ENCODE measurements around the gene LRRC28.
A peak's percentile ranks its signal among the peaks of the same experiment; 100 is the strongest.

The LRRC28 gene

DNA sequence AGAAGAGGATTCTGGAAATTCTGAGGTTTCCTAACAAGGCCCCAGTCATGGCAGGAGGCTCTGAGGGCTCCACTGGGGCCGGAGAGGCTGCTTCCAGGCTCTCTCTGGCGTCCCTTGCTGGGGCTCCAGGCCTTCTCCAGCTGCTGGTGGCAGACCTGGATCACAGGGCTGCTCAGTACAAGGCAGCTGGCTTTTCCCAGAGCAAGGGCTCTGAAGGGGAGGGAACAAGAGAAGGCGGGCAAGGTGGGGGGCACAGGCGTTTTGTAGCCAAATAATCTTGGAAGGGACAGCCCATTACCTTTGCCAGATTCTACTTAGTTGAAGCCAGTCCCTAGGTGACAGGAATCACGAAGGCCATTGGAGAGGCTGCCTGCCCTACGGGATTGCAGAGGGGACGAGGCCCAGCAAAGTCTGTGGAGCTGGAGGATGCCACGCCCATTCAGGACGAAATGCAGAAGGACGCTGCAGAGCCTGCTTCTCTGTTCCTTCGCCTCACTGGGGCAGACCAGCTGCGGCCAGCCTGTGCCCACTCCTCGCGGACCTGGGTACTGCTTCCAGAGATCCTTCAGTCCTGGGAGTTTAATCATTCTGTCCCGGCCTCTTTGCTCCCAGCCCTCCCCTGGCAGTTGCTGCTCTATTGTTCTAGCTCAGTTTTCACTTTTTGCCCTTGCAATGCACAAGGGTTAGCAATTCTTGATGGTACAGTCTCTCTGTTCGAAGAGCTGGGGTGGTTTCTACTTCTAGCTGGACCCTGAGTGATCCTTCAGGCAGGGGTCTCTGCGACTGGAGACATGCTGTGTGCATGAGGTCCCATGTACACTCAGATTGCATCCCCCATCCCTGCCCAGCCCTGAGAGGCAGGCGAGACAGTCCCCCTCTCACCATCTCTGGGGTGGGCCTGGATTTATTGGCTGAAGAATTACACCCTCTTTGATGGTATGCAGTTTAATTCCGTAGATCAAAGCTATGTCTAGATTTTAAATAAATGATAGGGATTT, 165.2 kb downstream of the LRRC28 start:
- no peak for DNase-seq (ENCODE audit: low read depth)

GRCh38 chr15:99421172-99421656, 169.9 kb downstream of the LRRC28 start:
- no peak for DNase-seq (ENCODE audit: low read depth)

- no peak for DNase-seq (ENCODE audit: low read depth)
Observed at GRCh38 chr15:99421758-99422157, 170.5 kb downstream of the LRRC28 start.

GRCh38 chr15:99423186-99424130, 172.2 kb downstream of the LRRC28 start:
- DNase-seq (ENCODE audit: low read depth) = no peak

GRCh38 chr15:99424131-99424571, 172.9 kb downstream of the LRRC28 start:
- no peak for DNase-seq (ENCODE audit: low read depth)

DNA sequence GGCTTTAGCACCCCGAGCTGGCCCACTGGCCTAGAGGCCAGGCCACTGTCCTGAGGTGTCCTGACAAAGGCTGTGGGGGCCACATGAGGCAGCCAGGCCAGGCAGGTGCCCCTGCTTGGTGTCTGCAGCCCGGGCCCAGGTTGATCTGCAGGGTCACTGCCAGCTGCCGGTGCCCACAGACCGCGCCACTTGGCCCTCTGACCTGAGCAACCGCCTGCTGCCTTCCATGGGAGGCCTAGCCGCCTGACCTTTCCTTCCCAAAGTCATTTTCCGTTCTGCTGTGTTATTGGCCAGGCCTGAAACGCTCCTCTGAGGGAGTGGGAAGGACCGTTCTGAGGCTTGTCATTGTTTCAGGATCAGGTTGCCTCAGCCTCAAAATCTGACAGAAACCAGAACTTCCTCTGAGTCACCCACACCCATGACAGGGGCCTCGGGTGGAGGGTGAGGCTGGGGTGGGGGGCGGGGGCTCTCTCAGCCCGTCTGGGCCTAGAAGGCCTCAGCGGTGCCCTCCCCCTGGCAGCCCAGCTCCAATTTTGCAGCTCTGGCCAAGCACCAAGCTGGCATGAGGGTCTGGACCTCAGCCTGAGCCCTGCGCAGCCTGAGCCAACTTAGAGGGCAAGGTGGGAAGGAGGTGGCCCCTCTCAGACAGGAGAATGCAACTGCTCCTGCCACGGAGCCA, 173.8 kb downstream of the LRRC28 start:
- peak; percentile 75 for DNase-seq (ENCODE audit: low read depth)

DNA sequence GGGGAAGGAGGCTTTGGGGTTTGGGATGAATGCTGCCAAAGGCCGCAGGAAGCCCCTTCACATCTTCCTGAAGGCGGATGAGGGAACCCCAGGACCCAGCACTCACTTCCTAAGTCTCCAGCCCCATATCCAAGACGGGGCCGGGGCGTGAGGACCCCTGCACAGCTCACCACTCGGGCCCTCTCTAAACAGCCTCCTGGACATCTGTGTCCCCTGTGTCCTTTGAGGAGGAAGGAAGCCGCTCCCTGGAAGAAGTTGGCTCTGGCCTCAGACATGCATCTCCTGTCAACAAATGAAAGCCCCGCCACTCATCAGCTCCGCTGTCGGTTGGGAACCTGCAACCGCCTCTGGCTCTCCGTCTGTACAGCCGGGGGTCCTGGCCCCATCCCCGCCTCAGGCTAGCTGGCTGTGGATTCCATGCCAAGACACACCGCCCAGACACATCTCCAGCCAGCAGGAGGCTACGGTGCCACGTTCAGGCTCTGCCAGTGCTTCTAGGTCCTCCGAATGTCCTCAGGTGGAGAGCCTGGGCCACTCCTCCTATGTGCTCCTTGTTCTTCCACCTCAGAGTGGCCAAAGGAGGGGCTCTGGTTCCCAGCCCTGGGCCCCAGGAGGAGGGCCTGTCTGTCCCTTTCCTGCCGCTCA, 174.5 kb downstream of the LRRC28 start:
- DNase-seq (ENCODE audit: low read depth) = no peak

- DNase-seq (ENCODE audit: low read depth) = no peak
Observed at GRCh38 chr15:99426431-99427105, 175.3 kb downstream of the LRRC28 start.

DNA sequence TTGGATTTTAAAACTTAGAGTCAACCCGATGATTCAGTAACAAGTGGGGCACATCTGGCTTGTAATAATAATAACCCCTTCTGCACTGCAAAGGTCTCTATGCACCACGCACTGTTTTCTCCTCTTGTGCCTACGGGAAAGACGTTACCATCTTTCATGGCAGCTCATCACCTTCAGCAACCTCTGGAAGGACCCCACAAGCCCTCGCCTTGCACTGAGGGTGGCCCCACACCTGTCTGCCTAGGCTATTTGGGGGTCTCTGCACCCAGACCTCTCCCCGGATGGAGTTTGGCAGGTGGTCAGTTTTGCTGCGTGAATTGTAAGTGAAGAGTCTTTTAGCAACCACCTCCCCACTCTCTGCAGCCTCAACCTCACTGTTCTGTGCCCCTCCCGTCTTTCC, 175.9 kb downstream of the LRRC28 start:
- DNase-seq (ENCODE audit: low read depth) = no peak

DNA sequence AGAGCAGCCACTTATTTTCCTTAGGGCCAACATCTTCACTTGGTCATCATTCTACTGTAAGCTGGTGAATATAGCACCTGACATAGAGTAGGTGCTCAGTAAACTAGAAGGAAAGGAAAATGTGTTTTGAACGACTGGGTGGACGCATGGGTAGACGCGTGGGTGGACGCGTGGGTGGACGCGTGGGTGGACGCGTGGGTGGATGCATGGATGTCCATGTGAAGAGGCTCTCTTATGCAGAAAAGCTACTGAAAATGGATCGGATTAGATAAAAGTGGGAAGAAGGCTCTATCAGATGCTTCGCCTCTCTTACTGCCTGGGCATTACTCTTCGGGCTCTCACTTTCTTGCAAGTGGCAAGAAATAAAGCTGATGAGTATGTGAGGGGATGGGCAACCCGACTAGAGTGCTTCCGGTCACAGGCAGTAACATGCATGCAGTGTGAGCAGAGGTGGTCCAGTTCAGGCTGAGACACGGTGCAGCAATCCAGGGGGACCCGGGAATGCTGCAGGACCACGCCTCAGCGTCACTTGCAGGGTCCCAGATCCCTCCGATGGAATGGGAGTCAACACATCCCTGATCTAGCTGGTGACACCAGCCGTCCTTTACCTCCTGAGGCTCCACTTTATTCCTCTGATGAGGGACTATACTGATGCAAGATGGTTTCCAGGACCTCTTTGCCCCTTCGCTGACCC, 176.5 kb downstream of the LRRC28 start:
- DNase-seq (ENCODE audit: low read depth) = no peak

DNA sequence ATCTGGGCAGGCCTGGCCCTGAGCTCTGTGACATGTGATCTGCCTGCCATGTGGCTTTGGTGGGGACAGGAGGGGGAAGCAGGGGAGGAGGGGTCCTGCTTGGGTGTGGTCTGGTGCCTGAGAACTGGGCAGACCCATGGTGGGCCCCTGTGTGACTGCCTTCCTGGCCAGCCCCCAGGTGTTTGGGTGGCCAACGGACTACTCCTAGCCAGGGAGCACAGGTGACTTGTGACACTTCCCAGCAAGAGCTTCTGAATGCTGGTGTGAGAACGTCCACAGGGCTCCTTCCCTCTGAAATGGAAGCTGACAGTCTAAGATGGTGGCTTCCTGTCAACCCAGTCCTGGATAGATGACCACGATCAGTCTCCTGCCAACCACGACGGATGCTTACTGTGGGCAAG, 178.4 kb downstream of the LRRC28 start:
- DNase-seq (ENCODE audit: low read depth) = no peak

GRCh38 chr15:99430881-99431401, 179.7 kb downstream of the LRRC28 start:
- DNase-seq (ENCODE audit: low read depth) = no peak

DNA sequence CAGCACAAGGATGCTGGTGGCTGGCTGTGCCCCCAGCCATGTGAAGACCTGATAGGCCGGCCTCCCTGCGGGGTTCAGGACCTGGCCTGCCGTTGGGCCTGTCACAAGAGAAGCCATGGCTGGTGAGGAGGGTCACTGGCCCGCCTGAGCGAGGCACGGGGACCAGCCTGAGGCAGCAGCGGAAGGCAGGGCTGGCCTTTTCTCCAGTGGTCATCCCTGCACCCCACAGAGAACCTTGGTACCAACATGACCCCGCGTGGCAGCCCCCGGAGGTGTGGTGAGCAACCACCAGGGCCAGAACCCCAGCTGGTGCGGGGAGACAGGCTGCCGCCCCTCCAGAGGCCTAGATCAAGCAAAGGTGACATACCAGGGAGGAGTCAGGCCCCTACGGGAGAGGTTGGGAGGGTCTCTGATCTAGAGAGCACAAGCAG, 180.4 kb downstream of the LRRC28 start:
- no peak for DNase-seq (ENCODE audit: low read depth)

DNA sequence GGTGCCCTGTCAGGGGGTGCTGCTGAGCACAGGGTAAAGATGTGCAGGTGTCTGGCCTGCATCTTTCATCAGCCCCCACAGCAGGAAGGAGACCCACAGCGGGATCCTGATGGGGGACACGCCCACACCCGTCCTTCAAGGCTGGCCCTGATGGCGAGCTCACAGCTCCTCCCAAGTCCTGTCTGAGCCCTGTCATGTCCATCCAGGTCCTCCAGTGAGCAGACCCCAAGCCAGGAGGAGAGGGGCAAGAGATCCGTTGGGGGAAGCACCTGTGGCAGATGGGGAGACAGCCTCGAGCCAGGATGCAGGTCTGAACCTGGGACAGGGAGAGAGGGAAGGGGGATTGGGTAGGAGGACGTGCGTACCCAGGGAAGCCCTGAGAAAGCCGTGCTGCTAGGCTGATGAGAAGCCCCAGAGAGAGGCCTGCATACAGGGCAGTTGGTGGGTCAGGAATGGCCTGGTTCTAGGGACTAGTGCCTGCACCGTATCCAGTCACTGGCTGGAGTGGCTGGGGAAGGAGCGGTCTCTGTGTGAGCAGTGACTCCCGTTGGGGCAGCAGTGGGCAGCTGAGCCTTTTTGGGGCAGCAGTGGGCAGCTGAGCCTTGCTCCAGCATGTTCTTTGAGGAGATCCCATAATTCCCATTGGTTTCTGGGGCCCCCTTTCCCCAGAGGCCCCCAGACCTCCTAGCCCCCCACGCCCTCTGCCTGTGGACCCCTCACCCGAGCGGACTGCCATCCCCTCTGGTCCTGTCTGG, 181.2 kb downstream of the LRRC28 start:
- DNase-seq (ENCODE audit: low read depth) = no peak

GRCh38 chr15:99433026-99433756, 181.9 kb downstream of the LRRC28 start:
- DNase-seq (ENCODE audit: low read depth) = no peak

DNA sequence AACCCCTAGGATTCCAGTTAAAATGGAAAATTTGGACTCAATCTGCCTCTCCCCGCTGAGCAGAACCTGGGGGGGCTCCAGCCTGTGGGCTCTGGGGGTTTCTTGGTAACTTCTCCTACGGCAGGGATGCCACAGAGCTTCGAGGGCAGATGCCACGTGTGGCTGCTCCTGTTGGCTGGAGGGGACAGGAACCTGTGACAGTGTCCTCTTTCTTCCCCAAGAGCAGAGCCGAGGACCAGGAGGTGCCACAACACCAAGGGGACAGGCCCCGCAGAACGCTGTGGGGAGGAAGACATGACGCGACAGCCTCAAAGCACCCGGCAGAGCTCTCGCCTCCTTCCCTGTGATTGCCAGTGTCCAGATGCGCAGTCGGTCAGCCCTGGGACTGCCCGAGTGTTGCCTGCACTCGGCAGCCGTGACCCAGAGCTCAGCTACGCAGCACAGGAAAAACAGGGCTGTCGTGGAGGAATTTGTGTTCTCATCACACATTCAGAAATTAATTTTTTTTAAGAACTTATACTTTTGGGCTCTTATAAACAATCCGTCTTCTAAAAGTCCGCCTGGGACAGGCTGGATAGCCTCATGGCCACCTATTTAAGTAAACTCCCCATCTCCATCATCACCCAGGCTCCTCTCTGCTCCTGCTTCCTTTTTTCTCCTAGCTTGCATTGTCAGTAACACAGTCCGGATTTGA, 182.6 kb downstream of the LRRC28 start:
- no peak for DNase-seq (ENCODE audit: low read depth)

GRCh38 chr15:99434506-99435112, 183.3 kb downstream of the LRRC28 start:
- no peak for DNase-seq (ENCODE audit: low read depth)

All from stromal cell of bone marrow (primary cell).